Natural killer cell (primary cell): ENCODE data around the gene KCNS3. TPM values are rescaled to one million over a fixed set of nuclear protein-coding genes. Genes with fewer than 3 reads are reported as not detected.

ENCODE experiments used
- ATAC-seq, 3 donors: fragments of 150-1000 bp in 2 of 3; fragments of 200-7000 bp in 1 of 3; cut with Tn5 transposase; 1 replicate in 1 of 3; 2 replicates in 2 of 3; pipeline ENCODE4 v1.10.0; 2021; ENCODE audit warnings: mild to moderate bottlenecking in 2 of 3, moderate library complexity in 2 of 3
- DNase-seq, 2 donors: peaks; one replicate each; pipeline versions ENCODE4 v3.0.0 to v3.0.0-alpha.2; 2013 to 2021; ENCODE audit warnings: mixed read lengths in 1 of 2
- H3K27ac ChIP-seq: one replicate; pipeline ENCODE4 v1.5.1; 2013; ENCODE audit warnings: mild to moderate bottlenecking, low read length
- H3K27me3 ChIP-seq: one replicate; pipeline ENCODE4 v1.6.1; 2013; ENCODE audit warnings: low read length; ENCODE audit not compliant: control insufficient read depth, insufficient read depth
- H3K36me3 ChIP-seq: one replicate; pipeline ENCODE4 v1.6.1; 2013; ENCODE audit warnings: low read length; ENCODE audit not compliant: control insufficient read depth, insufficient read depth
- H3K4me1 ChIP-seq: one replicate; pipeline ENCODE4 v1.6.1; 2013; ENCODE audit warnings: low read length; ENCODE audit not compliant: control insufficient read depth, insufficient read depth
- H3K4me3 ChIP-seq: one replicate; pipeline ENCODE4 v1.5.1; 2013; ENCODE audit warnings: low read length
- H3K9me3 ChIP-seq: one replicate; pipeline ENCODE4 v1.6.1; 2013; ENCODE audit warnings: low read length; ENCODE audit not compliant: control insufficient read depth, insufficient read depth
- H3K27ac Mint-ChIP-seq, 2 donors: one replicate each; pipeline ENCODE4 v1.8.0; 2022; ENCODE audit warnings: mild to moderate bottlenecking in 2 of 2, mixed read lengths in 2 of 2, moderate library complexity in 1 of 2
- H3K27me3 Mint-ChIP-seq, 2 donors: one replicate each; pipeline ENCODE4 v1.8.0; 2022; ENCODE audit warnings: low read depth in 2 of 2, mixed read lengths in 2 of 2
- H3K36me3 Mint-ChIP-seq: one replicate; pipeline ENCODE4 v1.8.0; 2022; ENCODE audit warnings: mixed read lengths
- H3K4me1 Mint-ChIP-seq, 2 donors: one replicate each; pipeline ENCODE4 v1.8.0; 2022; ENCODE audit warnings: mixed read lengths in 2 of 2
- H3K4me3 Mint-ChIP-seq: one replicate; pipeline ENCODE4 v1.8.0; 2022; ENCODE audit warnings: mild to moderate bottlenecking, moderate library complexity, mixed read lengths
- H3K9me3 Mint-ChIP-seq, 2 donors: one replicate each; pipeline ENCODE4 v1.8.0; 2022; ENCODE audit warnings: mixed read lengths in 2 of 2
- CTCF ChIP-seq: fragments of 200-600 bp; IDR thresholded peaks from one replicate; pipeline ENCODE4 v1.8.0; 2022; ENCODE audit warnings: antibody characterized with exemption
- WGBS: methylation state at CpG from one replicate; pipeline ENCODE4 v1.1.7; 2013; ENCODE audit warnings: missing lambda C conversion rate; ENCODE audit not compliant: insufficient coverage; 5-methylcytosine and 5-hydroxymethylcytosine counted together
- intact Hi-C: fragments of 100-400 bp; cut with micrococcal nuclease; formaldehyde crosslinking; loops from one replicate; pipeline ENCODE4 v1.14.2; 2022
- total RNA-seq, 4 donors: library from RNA; stranded (reverse); fragments of 120-200 nt in 1 of 4; gene quantifications; one replicate each; pipeline versions ENCODE4 v1.2.3 to v1.2.4, GENCODE V29; 2013 to 2022

Gene KCNS3
- total RNA-seq, 3 donors from 2014 or later (not counting 1 experiment from before 2014, with no cell fraction given) = not detected

DNA sequence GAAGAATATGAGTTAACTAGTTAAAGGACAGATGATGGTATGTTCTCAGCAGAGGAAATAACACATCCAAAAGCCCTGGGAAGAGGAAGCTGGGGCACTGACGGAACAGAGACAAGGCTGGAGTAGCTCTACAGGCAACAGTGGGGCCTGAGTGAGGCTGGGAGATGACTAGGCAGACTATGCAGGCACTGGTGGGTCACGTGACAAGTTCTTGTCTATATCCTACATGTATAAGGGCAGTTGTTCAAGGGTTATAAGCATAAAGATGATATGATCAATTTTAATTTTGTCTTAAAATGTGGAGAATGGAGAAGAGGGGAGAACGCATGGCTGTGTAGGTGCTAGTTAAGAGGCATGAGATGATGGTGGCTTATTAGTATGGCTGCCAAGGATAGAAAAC lies 68.6 kb downstream of the KCNS3 start:
- H3K36me3 ChIP-seq = no peaks in the 10 kb centered on the region
- no peaks in the 10 kb centered on the region for H3K36me3 Mint-ChIP-seq
- H3K4me1 Mint-ChIP-seq = no peaks in the 10 kb centered on the region
- no peaks in the 10 kb centered on the region for H3K27me3 ChIP-seq
- no peak for TF ChIP-seq CTCF
- intact Hi-C loops = no loop called here
- no peaks in the 10 kb centered on the region for H3K9me3 ChIP-seq
- no peak overlapping the region for H3K27ac Mint-ChIP-seq
- DNase-seq (no peak), ATAC-seq (no peak)
- H3K27ac ChIP-seq = no peak overlapping the region
- WGBS = 78% methylated on average over 3 of the region's 3 CpGs
- H3K4me1 ChIP-seq = no peaks in the 10 kb centered on the region
- H3K4me3 ChIP-seq = no peak overlapping the region
- peaks cover 6 to 10% of the 10 kb centered on the region in 2 donors for H3K9me3 Mint-ChIP-seq
- peaks cover 0 to 4% of the 10 kb centered on the region in 2 donors for H3K27me3 Mint-ChIP-seq
- H3K4me3 Mint-ChIP-seq = no peak overlapping the region

GRCh38 chr2:17950006-17950405 lies 71.5 kb downstream of the KCNS3 start:
- Histone ChIP-seq H3K4me3 (no peak overlapping the region), H3K36me3 (no peaks in the 10 kb centered on the region), H3K27me3 (no peaks in the 10 kb centered on the region), H3K4me1 (no peaks in the 10 kb centered on the region), H3K9me3 (no peaks in the 10 kb centered on the region), H3K27ac (no peak overlapping the region)
- H3K4me1 Mint-ChIP-seq = no peaks in the 10 kb centered on the region
- H3K9me3 Mint-ChIP-seq = peaks cover 6 to 7% of the 10 kb centered on the region in 2 donors
- no peak overlapping the region for H3K27ac Mint-ChIP-seq
- 74% methylated on average over 5 of the region's 6 CpGs for WGBS
- TF ChIP-seq CTCF = no peak
- intact Hi-C loops = no loop called here
- H3K4me3 Mint-ChIP-seq = no peak overlapping the region
- H3K27me3 Mint-ChIP-seq = peaks cover 0 to 4% of the 10 kb centered on the region in 2 donors
- no peaks in the 10 kb centered on the region for H3K36me3 Mint-ChIP-seq
- no peak for DNase-seq
- ATAC-seq = no peak

DNA sequence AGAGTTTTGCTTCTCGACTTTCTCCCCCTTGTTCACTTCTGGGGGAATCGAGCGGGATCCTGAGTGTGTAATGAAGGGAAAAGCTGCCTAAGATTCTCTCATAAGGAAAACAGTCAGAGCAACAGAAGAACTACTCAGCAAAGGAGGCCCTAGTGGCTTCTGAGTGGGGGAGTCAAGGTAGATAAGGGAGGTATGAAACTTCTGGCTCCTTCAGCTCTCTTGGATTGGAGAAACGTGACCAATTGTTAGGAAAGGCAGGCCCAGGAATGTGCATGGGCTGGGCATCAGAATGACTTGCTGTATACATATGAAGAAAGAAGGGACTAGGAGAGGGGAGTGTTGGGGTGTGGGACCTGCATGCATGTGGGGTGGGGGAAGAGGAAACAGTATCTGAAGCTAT lies 73.1 kb downstream of the KCNS3 start:
- Mint-ChIP-seq H3K36me3 (no peaks in the 10 kb centered on the region), H3K27me3 (no peaks in the 10 kb centered on the region), H3K27ac (no peak overlapping the region), H3K4me1 (no peaks in the 10 kb centered on the region), H3K4me3 (no peak overlapping the region), H3K9me3 (peaks cover 0 to 2% of the 10 kb centered on the region in 2 donors)
- H3K27me3 ChIP-seq = no peaks in the 10 kb centered on the region
- intact Hi-C loops = no loop called here
- no peak overlapping the region for H3K27ac ChIP-seq
- WGBS = 58% methylated on average over 1 of the region's 4 CpGs
- DNase-seq = no peak
- ATAC-seq = no peak
- no peaks in the 10 kb centered on the region for H3K4me1 ChIP-seq
- no peaks in the 10 kb centered on the region for H3K36me3 ChIP-seq
- H3K4me3 ChIP-seq = no peak overlapping the region
- H3K9me3 ChIP-seq = no peaks in the 10 kb centered on the region
- no peak for TF ChIP-seq CTCF

- Mint-ChIP-seq H3K9me3 (peaks cover 5 to 7% of the 10 kb centered on the region in 2 donors), H3K27me3 (peaks cover 0 to 4% of the 10 kb centered on the region in 2 donors), H3K27ac (no peak overlapping the region), H3K4me1 (peaks cover 0 to 4% of the 10 kb centered on the region in 2 donors), H3K4me3 (no peak overlapping the region), H3K36me3 (no peaks in the 10 kb centered on the region)
- Histone ChIP-seq H3K27me3 (no peaks in the 10 kb centered on the region), H3K4me3 (no peak overlapping the region), H3K36me3 (no peaks in the 10 kb centered on the region), H3K9me3 (no peaks in the 10 kb centered on the region), H3K27ac (no peak overlapping the region), H3K4me1 (no peaks in the 10 kb centered on the region)
- no peak for ATAC-seq
- WGBS = 80% methylated on average over 4 of the region's 4 CpGs
- intact Hi-C loops = no loop called here
- no peak for DNase-seq
- TF ChIP-seq CTCF = no peak
Measured at GRCh38 chr2:17958466-17959092, 80.1 kb downstream of the KCNS3 start.
